HCT116 (cell line): Measurements from ENCODE around the gene TMEM50B. TPM values are rescaled to one million over a fixed set of nuclear protein-coding genes. Genes with fewer than 3 reads are reported as not detected.

Experiments
- ATAC-seq: fragments of 200-7000 bp; cut with Tn5 transposase; 2 replicates; pipeline ENCODE4 v1.9.1; 2020; ENCODE audit warnings: mild to moderate bottlenecking, moderate library complexity
- BruUV-seq: library from RNA; stranded (reverse); fragments of 400-500 nt; replicated peaks from 2 replicates; lab custom pipeline; 2021; lab: Mats Ljungman, UMichigan
- CTCF ChIA-PET: fragments of 300-600 bp; sonication (Branson Sonifier 250); formaldehyde crosslinking; loops from one replicate; lab custom pipeline; 2021; ENCODE audit warnings: antibody characterized with exemption; lab: Charles Lee
- POLR2A ChIA-PET: fragments of 300-600, 350-600 bp; sonication (Branson Sonifier 250); formaldehyde crosslinking; loops from one replicate; lab custom pipeline; 2021; ENCODE audit warnings: antibody characterized with exemption; lab: Charles Lee
- RAD21 ChIA-PET, 2 experiments: fragments of 300-600 bp; sonication (Branson Sonifier 250); formaldehyde crosslinking; loops; one replicate each; lab custom pipeline; 2023; ENCODE audit warnings: low total read pairs in 2 of 2; ENCODE audit not compliant: uncharacterized antibody in 2 of 2, unreplicated experiment in 2 of 2, low non-redundant PET in 1 of 2; lab: Charles Lee
- DNase-seq: peaks from one replicate; pipeline ENCODE4 v3.0.0-alpha.2; 2010; ENCODE audit warnings: low read depth, low spot score
- H2AFZ ChIP-seq: fragments of 200-600 bp; shearing (Covaris generic), sonication (generic); 2 replicates; pipeline ENCODE4 v1.6.1; 2017; ENCODE audit warnings: low read depth, mixed run types, mixed read lengths, antibody characterized with exemption, low read length; ENCODE audit not compliant: poor library complexity, severe bottlenecking
- H3K27ac ChIP-seq: 2 replicates; pipeline ENCODE4 v1.5.1; 2012; ENCODE audit warnings: low read depth, low read length
- H3K27me3 ChIP-seq: fragments of 200-600 bp; sonication (generic); 2 replicates; pipeline ENCODE4 v1.6.1; 2016; ENCODE audit warnings: mixed run types, low read length, mixed read lengths; ENCODE audit not compliant: insufficient read depth
- H3K36me3 ChIP-seq, 2 experiments: fragments of 200-500 bp in 1 of 2; fragments of 200-600 bp in 1 of 2; sonication (Bioruptor generic) in 1 of 2; sonication (generic) in 1 of 2; 2 replicates each; pipeline versions ENCODE4 v1.5.1 to v1.6.1; 2014 to 2016; ENCODE audit warnings: low read length in 2 of 2, inconsistent platforms in 1 of 2, mixed read lengths in 1 of 2, mixed run types in 1 of 2; ENCODE audit not compliant: insufficient read depth in 2 of 2, control insufficient read depth in 1 of 2
- H3K4me1 ChIP-seq, 2 experiments: fragments of 200-600 bp in 1 of 2; sonication (generic) in 1 of 2; 2 replicates each; pipeline versions ENCODE4 v1.5.1 to v1.6.1; 2012 to 2017; ENCODE audit warnings: low read length in 2 of 2, inconsistent platforms in 1 of 2, mild to moderate bottlenecking in 1 of 2, mixed read lengths in 1 of 2, mixed run types in 1 of 2, moderate library complexity in 1 of 2; ENCODE audit not compliant: insufficient read depth in 2 of 2, control insufficient read depth in 1 of 2
- H3K4me2 ChIP-seq: fragments of 200-600 bp; sonication (generic); 2 replicates; pipeline ENCODE4 v1.6.1; 2017; ENCODE audit warnings: mixed run types, low read length, mixed read lengths
- H3K4me3 ChIP-seq, 2 experiments: fragments of 200-600 bp in 1 of 2; sonication (generic) in 1 of 2; replicated peaks in 1 of 2; 2 replicates each; pipeline ENCODE4 v1.5.1; 2011 to 2016; ENCODE audit warnings: low read length in 2 of 2, control low read depth in 1 of 2, low read depth in 1 of 2, mild to moderate bottlenecking in 1 of 2, mixed read lengths in 1 of 2, mixed run types in 1 of 2
- H3K79me2 ChIP-seq: fragments of 200-600 bp; sonication (generic); 2 replicates; pipeline ENCODE4 v1.6.1; 2017; ENCODE audit warnings: mild to moderate bottlenecking, mixed run types, low read length, moderate library complexity, mixed read lengths; ENCODE audit not compliant: insufficient read depth
- H3K9ac ChIP-seq: fragments of 200-600 bp; sonication (generic); 2 replicates; pipeline ENCODE4 v1.6.1; 2016; ENCODE audit warnings: low read length, mixed read lengths
- H3K9me2 ChIP-seq: fragments of 200-600 bp; sonication (generic), shearing (Covaris generic); 2 replicates; pipeline ENCODE4 v1.6.1; 2017; ENCODE audit warnings: mixed run types, mild to moderate bottlenecking, moderate library complexity; ENCODE audit not compliant: insufficient read depth
- H3K9me3 ChIP-seq, 2 experiments: fragments of 200-500 bp in 1 of 2; fragments of 200-600 bp in 1 of 2; sonication (Bioruptor generic) in 1 of 2; sonication (generic) in 1 of 2; 2 replicates each; pipeline ENCODE4 v1.6.1; 2014 to 2017; ENCODE audit warnings: low read length in 2 of 2, mixed read lengths in 2 of 2, inconsistent platforms in 1 of 2, low read depth in 1 of 2, mild to moderate bottlenecking in 1 of 2, mixed run types in 1 of 2, moderate library complexity in 1 of 2; ENCODE audit not compliant: control insufficient read depth in 1 of 2, insufficient read depth in 1 of 2
- H4K20me1 ChIP-seq: fragments of 200-600 bp; sonication (generic), shearing (Covaris generic); 2 replicates; pipeline ENCODE4 v1.6.1; 2017; ENCODE audit warnings: mixed run types, mild to moderate bottlenecking, moderate library complexity; ENCODE audit not compliant: insufficient read depth
- ATF3 ChIP-seq: IDR thresholded peaks from 2 replicates; pipeline ENCODE4 v1.6.1; 2012
- CBX3 ChIP-seq: IDR thresholded peaks from 2 replicates; pipeline ENCODE4 v1.6.1; 2012; ENCODE audit warnings: low read depth
- CEBPB ChIP-seq: IDR thresholded peaks from 2 replicates; pipeline ENCODE4 v1.6.1; 2012; ENCODE audit warnings: low read depth
- CTCF ChIP-seq, 3 experiments: fragments of 200-600 bp in 1 of 3; sonication (generic) in 1 of 3; IDR thresholded peaks in 2 of 3; conservative IDR thresholded peaks in 1 of 3; 2 replicates each; pipeline ENCODE4 v1.5.1; 2012 to 2017; ENCODE audit warnings: low read depth in 2 of 3, low read length in 2 of 3, antibody characterized with exemption in 1 of 3, borderline replicate concordance in 1 of 3, control low read depth in 1 of 3, mild to moderate bottlenecking in 1 of 3, mixed read lengths in 1 of 3, mixed run types in 1 of 3, moderate library complexity in 1 of 3; ENCODE audit not compliant: insufficient read depth in 1 of 3
- EGR1 ChIP-seq: IDR thresholded peaks from 2 replicates; pipeline ENCODE4 v1.6.1; 2012; ENCODE audit warnings: low read depth
- ELF1 ChIP-seq: IDR thresholded peaks from 2 replicates; pipeline ENCODE4 v1.6.1; 2012; ENCODE audit warnings: low read depth, borderline replicate concordance
- EZH2 ChIP-seq: fragments of 200-600 bp; sonication (generic); IDR thresholded peaks from 2 replicates; pipeline ENCODE4 v1.6.1; 2017; ENCODE audit warnings: antibody characterized with exemption, mixed run types
- EZH2phosphoT487 ChIP-seq: fragments of 200-600 bp; IDR thresholded peaks from 2 replicates; pipeline ENCODE4 v1.6.1; 2018; ENCODE audit warnings: antibody characterized with exemption, borderline replicate concordance
- JUND ChIP-seq: IDR thresholded peaks from 2 replicates; pipeline ENCODE4 v1.6.1; 2012
- POLR2AphosphoS5 ChIP-seq: IDR thresholded peaks from 2 replicates; pipeline ENCODE4 v1.6.1; 2011; ENCODE audit warnings: mild to moderate bottlenecking, low read depth, low read length, moderate library complexity
- RAD21 ChIP-seq: IDR thresholded peaks from 2 replicates; pipeline ENCODE4 v1.6.1; 2012; ENCODE audit warnings: low read depth, mild to moderate bottlenecking
- REST ChIP-seq: IDR thresholded peaks from 2 replicates; pipeline ENCODE4 v1.6.1; 2012; ENCODE audit warnings: low read depth
- SIN3A ChIP-seq: IDR thresholded peaks from 2 replicates; pipeline ENCODE4 v1.6.1; 2012; ENCODE audit warnings: low read depth
- SP1 ChIP-seq: IDR thresholded peaks from 2 replicates; pipeline ENCODE4 v1.6.1; 2012; ENCODE audit warnings: low read depth
- SRF ChIP-seq: IDR thresholded peaks from 2 replicates; pipeline ENCODE4 v1.6.1; 2012; ENCODE audit warnings: low read depth
- TCF7L2 ChIP-seq: IDR thresholded peaks from 2 replicates; pipeline ENCODE4 v1.7.0; 2011; ENCODE audit warnings: borderline replicate concordance, inconsistent platforms; ENCODE audit not compliant: insufficient read depth, insufficient read length; ENCODE audit errors: extremely low read depth
- ZBTB33 ChIP-seq: IDR thresholded peaks from 2 replicates; pipeline ENCODE4 v1.6.1; 2011; ENCODE audit warnings: mild to moderate bottlenecking, low read length, moderate library complexity; ENCODE audit not compliant: insufficient replicate concordance; ENCODE audit errors: extremely low read depth
- ZFX ChIP-seq: fragments of 450-650 bp; IDR thresholded peaks from 2 replicates; pipeline ENCODE4 v1.6.1; 2017
- intact Hi-C: fragments of 100-400 bp; cut with micrococcal nuclease; formaldehyde crosslinking; loops from 2 replicates; pipeline ENCODE4 v1.10.0; 2022
- total RNA-seq: library from RNA; stranded (reverse); gene quantifications from one replicate; pipeline ENCODE4 v1.2.1, GENCODE V29; 2021; ENCODE audit not compliant: unreplicated experiment

TMEM50B gene
- total RNA-seq, 1 experiment from 2014 or later = 18.8 TPM

GRCh38 chr21:33518899-33519298 is 39.1 kb upstream of the TMEM50B start:
- Histone ChIP-seq H3K79me2 (no peaks in the 10 kb centered on the region), H4K20me1 (no peaks in the 10 kb centered on the region), H3K27me3 (no peaks in the 10 kb centered on the region), H3K9ac (no peak overlapping the region), H3K4me2 (no peak overlapping the region), H3K9me2 (no peaks in the 10 kb centered on the region), H3K27ac (no peak overlapping the region), H3K4me1 (no peaks in the 10 kb centered on the region), H3K9me3 (no peaks in the 10 kb centered on the region), H2AFZ (no peak overlapping the region), H3K4me3 (no peak overlapping the region), H3K36me3 (peaks cover 45 to 51% of the 10 kb centered on the region in 2 experiments; a peak in 3 of 4 replicates)
- ChIA-PET POLR2A (no interaction called here), CTCF (no interaction called here), RAD21 (no interaction called here)
- intact Hi-C loops = no loop called here
- no peak for ATAC-seq
- DNase-seq = no peak
- no TSS peak for BruUV-seq
- no peak for TF ChIP-seq ATF3
- TF ChIP-seq POLR2AphosphoS5 = no peak
- no peak for TF ChIP-seq EZH2phosphoT487
- no peak for TF ChIP-seq CEBPB
- no peak for TF ChIP-seq CTCF (IDR thresholded peaks at IDR 0.05 in 2 of 3, conservative IDR thresholded peaks at IDR 0.05 in 1 of 3; ENCODE audit: borderline replicate concordance in 1 of 3, insufficient read depth in 1 of 3, low read depth in 2 of 3, low read length in 2 of 3)
- no peak for TF ChIP-seq ELF1
- no peak for TF ChIP-seq ZFX
- no peak for TF ChIP-seq CBX3
- TF ChIP-seq JUND = no peak
- TF ChIP-seq SRF = no peak
- no peak for TF ChIP-seq REST
- TF ChIP-seq EGR1 = no peak
- TF ChIP-seq TCF7L2 = no peak
- TF ChIP-seq EZH2 = no peak
- TF ChIP-seq SIN3A = no peak
- TF ChIP-seq SP1 = no peak
- TF ChIP-seq ZBTB33 = no peak
- TF ChIP-seq RAD21 = no peak
